Body of pancreas (tissue), 4 donors: Measurements from ENCODE around the gene DDIT4L.

Experiments
- POLR2A ChIP-seq, 3 donors: fragments of 450-650 bp; IDR thresholded peaks; one replicate each; pipeline ENCODE4 v1.6.1; 2016; ENCODE audit warnings: antibody characterized with exemption in 3 of 3, mild to moderate bottlenecking in 2 of 3
- TF ChIP-seq, protein P1 (sequence below), 7 experiments: fragments of 450-650 bp in 4 of 7; fragments of 200-600 bp in 3 of 7; sonication (generic) in 3 of 7; IDR thresholded peaks; one replicate each; pipeline ENCODE4 v1.5.1; 2016 to 2019; ENCODE audit warnings: antibody characterized with exemption in 7 of 7

DNA sequence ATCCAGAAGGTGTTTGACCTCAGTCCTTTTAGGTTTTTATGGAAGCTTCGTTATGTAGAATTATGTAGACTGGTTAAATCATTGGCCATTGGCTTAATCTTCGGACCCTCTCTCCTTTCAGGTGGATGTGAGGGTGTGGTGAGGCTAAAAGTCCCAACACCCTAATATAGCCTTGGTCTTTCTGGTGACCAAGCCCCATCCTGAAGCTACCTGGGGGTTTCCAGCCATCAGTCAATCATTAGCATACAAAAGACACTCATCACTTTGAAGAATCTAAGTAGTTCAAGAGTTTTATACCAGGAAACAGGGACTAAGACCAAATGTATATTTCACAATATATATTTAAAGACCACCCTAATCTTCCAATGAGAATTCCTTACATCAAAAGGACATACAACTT lies 5.5 kb downstream of the DDIT4L start:
- TF ChIP-seq, protein P1, sequence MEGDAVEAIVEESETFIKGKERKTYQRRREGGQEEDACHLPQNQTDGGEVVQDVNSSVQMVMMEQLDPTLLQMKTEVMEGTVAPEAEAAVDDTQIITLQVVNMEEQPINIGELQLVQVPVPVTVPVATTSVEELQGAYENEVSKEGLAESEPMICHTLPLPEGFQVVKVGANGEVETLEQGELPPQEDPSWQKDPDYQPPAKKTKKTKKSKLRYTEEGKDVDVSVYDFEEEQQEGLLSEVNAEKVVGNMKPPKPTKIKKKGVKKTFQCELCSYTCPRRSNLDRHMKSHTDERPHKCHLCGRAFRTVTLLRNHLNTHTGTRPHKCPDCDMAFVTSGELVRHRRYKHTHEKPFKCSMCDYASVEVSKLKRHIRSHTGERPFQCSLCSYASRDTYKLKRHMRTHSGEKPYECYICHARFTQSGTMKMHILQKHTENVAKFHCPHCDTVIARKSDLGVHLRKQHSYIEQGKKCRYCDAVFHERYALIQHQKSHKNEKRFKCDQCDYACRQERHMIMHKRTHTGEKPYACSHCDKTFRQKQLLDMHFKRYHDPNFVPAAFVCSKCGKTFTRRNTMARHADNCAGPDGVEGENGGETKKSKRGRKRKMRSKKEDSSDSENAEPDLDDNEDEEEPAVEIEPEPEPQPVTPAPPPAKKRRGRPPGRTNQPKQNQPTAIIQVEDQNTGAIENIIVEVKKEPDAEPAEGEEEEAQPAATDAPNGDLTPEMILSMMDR (IDR thresholded peaks at IDR 0.05): no peak
- no peak for TF ChIP-seq POLR2A (IDR thresholded peaks at IDR 0.05)
